IPS-20b (cell line): Measurements from ENCODE around the gene CLDN7.

Source experiments
- H3K27ac ChIP-seq: one replicate; pipeline ENCODE4 v1.5.1; 2013; ENCODE audit warnings: low read length
- H3K27me3 ChIP-seq: 2 replicates; pipeline ENCODE4 v1.6.1; 2013; ENCODE audit warnings: mild to moderate bottlenecking, low read length, inconsistent platforms; ENCODE audit not compliant: insufficient read depth
- H3K36me3 ChIP-seq: 2 replicates; pipeline ENCODE4 v1.6.1; 2013; ENCODE audit warnings: low read depth, mild to moderate bottlenecking, inconsistent platforms, low read length, moderate library complexity; ENCODE audit not compliant: insufficient read depth
- H3K4me1 ChIP-seq: 2 replicates; pipeline ENCODE4 v1.6.1; 2013; ENCODE audit warnings: mild to moderate bottlenecking, control low read depth, inconsistent platforms, low read length, moderate library complexity; ENCODE audit not compliant: insufficient read depth
- H3K4me3 ChIP-seq: 2 replicates; pipeline ENCODE4 v1.5.1; 2013; ENCODE audit warnings: mild to moderate bottlenecking, low read length, inconsistent platforms
- H3K9ac ChIP-seq: 2 replicates; pipeline ENCODE4 v1.6.1; 2013; ENCODE audit warnings: low read depth, mild to moderate bottlenecking, inconsistent platforms, low read length, moderate library complexity
- H3K9me3 ChIP-seq: 2 replicates; pipeline ENCODE4 v1.6.1; 2013; ENCODE audit warnings: mild to moderate bottlenecking, low read depth, low read length, inconsistent platforms; ENCODE audit not compliant: insufficient read depth

Gene CLDN7

GRCh38 chr17:7262192-7262934 lies at the start of gene CLDN7:
CLDN7 (minus strand) TSS chr17:7262478; CDS start chr17:7262043, 435 bp downstream.
- peaks cover 44% of the 10 kb centered on the region for H3K27me3 ChIP-seq
- peak within 1 kb of the TSS; percentile 67 for H3K27ac ChIP-seq
- H3K4me1 ChIP-seq, result peaks cover 13% of the 10 kb centered on the region; the same call in 1 of the 2 replicates

GRCh38 chr17:7311110-7311705 lies 48.9 kb upstream of the CLDN7 start:
- H3K9ac ChIP-seq, result no peak overlapping the region
- no peak overlapping the region for H3K27ac ChIP-seq
- H3K36me3 ChIP-seq, result peaks cover 61% of the 10 kb centered on the region
- no peak overlapping the region for H3K4me3 ChIP-seq
- H3K4me1 ChIP-seq, result peaks cover 5% of the 10 kb centered on the region; the same call in 1 of the 2 replicates
- H3K27me3 ChIP-seq, result no peaks in the 10 kb centered on the region
- no peaks in the 10 kb centered on the region for H3K9me3 ChIP-seq

More at GRCh38 chr17:7262192-7262934, at the start of gene CLDN7:
- Histone ChIP-seq H3K4me3 (peak within 1 kb of the TSS; percentile 92), H3K36me3 (peaks cover 28% of the 10 kb centered on the region), H3K9ac (peak within 1 kb of the TSS; percentile 97), H3K9me3 (no peaks in the 10 kb centered on the region)

- no peaks in the 10 kb centered on the region for H3K9me3 ChIP-seq
- peak overlapping the region; percentile 99; the same call in 1 of the 2 replicates for H3K9ac ChIP-seq
- peak overlapping the region; percentile 96 for H3K4me3 ChIP-seq
- peaks cover 5% of the 10 kb centered on the region; the same call in 1 of the 2 replicates for H3K4me1 ChIP-seq
- H3K27ac ChIP-seq, result no peak overlapping the region
- no peaks in the 10 kb centered on the region for H3K27me3 ChIP-seq
- peaks cover 55% of the 10 kb centered on the region for H3K36me3 ChIP-seq
Measured at GRCh38 chr17:7309628-7310027, 47.4 kb upstream of the CLDN7 start.

- H3K27me3 ChIP-seq, result no peaks in the 10 kb centered on the region
- no peaks in the 10 kb centered on the region for H3K9me3 ChIP-seq
- peak overlapping the region; percentile 96 for H3K4me3 ChIP-seq
- H3K9ac ChIP-seq, result peak overlapping the region; percentile 99
- peaks cover 50% of the 10 kb centered on the region for H3K36me3 ChIP-seq
- H3K4me1 ChIP-seq, result peaks cover 5% of the 10 kb centered on the region; the same call in 1 of the 2 replicates
- H3K27ac ChIP-seq, result peak overlapping the region; percentile 80
Measured at GRCh38 chr17:7308625-7309433, 46.6 kb upstream of the CLDN7 start.

GRCh38 chr17:7307686-7308624 lies 45.7 kb upstream of the CLDN7 start:
- peak overlapping the region; percentile 96 for H3K4me3 ChIP-seq
- peaks cover 42% of the 10 kb centered on the region for H3K36me3 ChIP-seq
- H3K9me3 ChIP-seq, result no peaks in the 10 kb centered on the region
- H3K27ac ChIP-seq, result peak overlapping the region; percentile 80
- H3K4me1 ChIP-seq, result peaks cover 5% of the 10 kb centered on the region; the same call in 1 of the 2 replicates
- no peaks in the 10 kb centered on the region for H3K27me3 ChIP-seq
- peak overlapping the region; percentile 99 for H3K9ac ChIP-seq

GRCh38 chr17:7306911-7307685 lies 44.8 kb upstream of the CLDN7 start, which contains the start of gene EIF5A:
EIF5A (plus strand) TSS chr17:7307628; CDS start chr17:7309636, 2,008 bp downstream.
- no peaks in the 10 kb centered on the region for H3K9me3 ChIP-seq
- H3K4me1 ChIP-seq, result peaks cover 5% of the 10 kb centered on the region; the same call in 1 of the 2 replicates
- H3K27ac ChIP-seq, result peak within 1 kb of the TSS; percentile 80
- no peaks in the 10 kb centered on the region for H3K27me3 ChIP-seq
- H3K4me3 ChIP-seq, result peak within 1 kb of the TSS; percentile 96
- peak within 1 kb of the TSS; percentile 99 for H3K9ac ChIP-seq
- H3K36me3 ChIP-seq, result peaks cover 33% of the 10 kb centered on the region

- no peak overlapping the region for H3K27ac ChIP-seq
- no peaks in the 10 kb centered on the region for H3K9me3 ChIP-seq
Measured at GRCh38 chr17:7304179-7304578, 41.9 kb upstream of the CLDN7 start.

GRCh38 chr17:7296189-7296861 lies 34.0 kb upstream of the CLDN7 start:
- Histone ChIP-seq H3K36me3 (no peaks in the 10 kb centered on the region), H3K27me3 (peaks cover 35% of the 10 kb centered on the region), H3K27ac (no peak overlapping the region), H3K9ac (no peak overlapping the region), H3K4me1 (no peaks in the 10 kb centered on the region; the same call in 1 of the 2 replicates), H3K4me3 (peak overlapping the region; percentile 37; the same call in 1 of the 2 replicates), H3K9me3 (no peaks in the 10 kb centered on the region)

More at GRCh38 chr17:7304179-7304578, 41.9 kb upstream of the CLDN7 start:
- peaks cover 1% of the 10 kb centered on the region; the same call in 1 of the 2 replicates for H3K4me1 ChIP-seq
- peaks cover 5% of the 10 kb centered on the region for H3K36me3 ChIP-seq
- H3K4me3 ChIP-seq, result no peak overlapping the region
- H3K27me3 ChIP-seq, result no peaks in the 10 kb centered on the region; the same call in 1 of the 2 replicates
- H3K9ac ChIP-seq, result no peak overlapping the region

- Histone ChIP-seq H3K27me3 (peaks cover 35% of the 10 kb centered on the region), H3K4me3 (peak overlapping the region; percentile 66), H3K36me3 (no peaks in the 10 kb centered on the region), H3K4me1 (no peaks in the 10 kb centered on the region; the same call in 1 of the 2 replicates), H3K9ac (no peak overlapping the region; the same call in 1 of the 2 replicates), H3K9me3 (no peaks in the 10 kb centered on the region), H3K27ac (no peak overlapping the region)
Measured at GRCh38 chr17:7295230-7296180, 33.2 kb upstream of the CLDN7 start.
